PC-3 (cell line): ENCODE data around the gene NOSIP. TPM values are rescaled to one million over a fixed set of nuclear protein-coding genes. Genes with fewer than 3 reads are reported as not detected.

ENCODE experiments used
- ATAC-seq: fragments of 200-7000 bp; cut with Tn5 transposase; 2 replicates; pipeline ENCODE4 v1.9.1; 2020; ENCODE audit warnings: mild to moderate bottlenecking, moderate library complexity
- BruUV-seq: library from RNA; stranded (reverse); fragments of 400-500 nt; replicated peaks from 2 replicates; lab custom pipeline; 2021; lab: Mats Ljungman, UMichigan
- CTCF ChIA-PET: fragments of 300-600 bp; sonication (Branson Sonifier 250); formaldehyde crosslinking; loops from one replicate; lab custom pipeline; 2022; ENCODE audit warnings: antibody characterized with exemption; lab: Charles Lee
- POLR2A ChIA-PET: fragments of 300-600 bp; sonication (Branson Sonifier 250); formaldehyde crosslinking; loops from one replicate; lab custom pipeline; 2022; ENCODE audit warnings: antibody characterized with exemption; ENCODE audit not compliant: unreplicated experiment; lab: Charles Lee
- DNase-seq: peaks from one replicate; pipeline ENCODE4 v3.0.0-alpha.2; 2015
- H2AFZ ChIP-seq: fragments of 300-600 bp; sonication (generic); 2 replicates; pipeline ENCODE4 v1.6.0; 2016; ENCODE audit warnings: antibody characterized with exemption, low read length
- H3F3A ChIP-seq: fragments of 300-600 bp; sonication (generic); one replicate; pipeline ENCODE4 v1.6.0; 2017; ENCODE audit warnings: antibody characterized with exemption, low read length, control low read depth, mild to moderate bottlenecking; ENCODE audit not compliant: unreplicated experiment
- H3K27ac ChIP-seq: fragments of 300-600 bp; sonication (generic); 2 replicates; pipeline ENCODE4 v1.5.1; 2016; ENCODE audit warnings: mild to moderate bottlenecking, low read length
- H3K27me3 ChIP-seq: fragments of 300-600 bp; sonication (generic); 2 replicates; pipeline ENCODE4 v1.6.1; 2016; ENCODE audit warnings: low read length, mixed read lengths
- H3K36me3 ChIP-seq: fragments of 300-600 bp; sonication (generic); 2 replicates; pipeline ENCODE4 v1.6.1; 2016; ENCODE audit warnings: low read depth, mixed run types, low read length, mixed read lengths
- H3K4me1 ChIP-seq: fragments of 300-600 bp; sonication (generic); 2 replicates; pipeline ENCODE4 v1.5.1; 2016; ENCODE audit warnings: low read length; ENCODE audit not compliant: insufficient read depth
- H3K4me2 ChIP-seq: fragments of 300-600 bp; sonication (generic); 2 replicates; pipeline ENCODE4 v1.6.0; 2016; ENCODE audit warnings: low read length
- H3K4me3 ChIP-seq: fragments of 300-600 bp; sonication (generic); 2 replicates; pipeline ENCODE4 v1.5.1; 2016; ENCODE audit warnings: mild to moderate bottlenecking, low read length, mixed read lengths
- H3K79me2 ChIP-seq: fragments of 300-600 bp; sonication (generic); 2 replicates; pipeline ENCODE4 v1.6.1; 2017; ENCODE audit warnings: low read length, mixed read lengths
- H3K9ac ChIP-seq: fragments of 300-600 bp; sonication (generic); 2 replicates; pipeline ENCODE4 v1.6.0; 2016; ENCODE audit warnings: mild to moderate bottlenecking, low read length
- H3K9me2 ChIP-seq: fragments of 300-600 bp; sonication (generic); replicated peaks from 2 replicates; pipeline ENCODE4 v1.6.1; 2016; ENCODE audit warnings: mixed run types, low read length, mixed read lengths
- H3K9me3 ChIP-seq: fragments of 300-600 bp; sonication (generic); 2 replicates; pipeline ENCODE4 v1.6.1; 2016; ENCODE audit warnings: low read length, mixed read lengths
- H4K20me1 ChIP-seq: fragments of 300-600 bp; sonication (generic); 2 replicates; pipeline ENCODE4 v1.6.1; 2016; ENCODE audit warnings: low read length, mixed read lengths
- CTCF ChIP-seq: fragments of 300-600 bp; sonication (generic); conservative IDR thresholded peaks from 2 replicates; pipeline ENCODE4 v1.5.1; 2017; ENCODE audit warnings: antibody characterized with exemption, low read depth, mild to moderate bottlenecking, low read length
- EZH2 ChIP-seq: fragments of 300-600 bp; sonication (generic); IDR thresholded peaks from one replicate; pipeline ENCODE4 v1.6.1; 2017; ENCODE audit warnings: antibody characterized with exemption, mild to moderate bottlenecking, low read length; ENCODE audit not compliant: unreplicated experiment
- EZH2phosphoT487 ChIP-seq: fragments of 300-600 bp; sonication (generic); IDR thresholded peaks from 2 replicates; pipeline ENCODE4 v1.6.1; 2018; ENCODE audit warnings: mild to moderate bottlenecking, antibody characterized with exemption, low read length, borderline replicate concordance
- intact Hi-C: fragments of 100-400 bp; cut with micrococcal nuclease; formaldehyde crosslinking; loops from 2 replicates; pipeline ENCODE4 v1.9.0; 2023
- total RNA-seq: library from RNA; depleted of rRNA; stranded (reverse); fragments of >200 nt; gene quantifications from 2 replicates; pipeline ENCODE4 v1.2.3, GENCODE V29; 2014

The NOSIP gene
- total RNA-seq, 1 experiment from 2014 or later = 195 TPM

- intact Hi-C loops = no loop called here
- Histone ChIP-seq H3F3A (no peaks in the 10 kb centered on the region), H3K9me2 (no peaks in the 10 kb centered on the region), H2AFZ (no peak overlapping the region), H3K9ac (no peak overlapping the region), H3K27me3 (no peaks in the 10 kb centered on the region), H3K79me2 (peaks cover 10% of the 10 kb centered on the region), H3K36me3 (peaks cover 39% of the 10 kb centered on the region), H3K9me3 (no peaks in the 10 kb centered on the region), H3K4me2 (no peak overlapping the region), H4K20me1 (no peaks in the 10 kb centered on the region), H3K4me3 (no peak overlapping the region), H3K4me1 (0 out of 2 replicates have a peak, but pooled peaks cover 5% of the 10 kb centered on the region), H3K27ac (no peak overlapping the region)
- DNase-seq (no peak), ATAC-seq (no peak)
- ChIA-PET POLR2A (interaction anchor here (0.6 kb wide), 1 partner anchor 48 kb away, joined by 6 read pairs; no protein-coding TSS in a partner anchor), CTCF (interaction anchor here (1.1 kb wide), 1 partner anchor 13 kb away, joined by 3 read pairs; no protein-coding TSS in a partner anchor)
- TF ChIP-seq EZH2phosphoT487 (no peak), EZH2 (no peak), CTCF (no peak)
- TSS peak; percentile 17 for BruUV-seq
Observed at GRCh38 chr19:49559443-49559842, 20.9 kb downstream of the NOSIP start.

GRCh38 chr19:49558591-49558990, 21.8 kb downstream of the NOSIP start:
- Histone ChIP-seq H3K27me3 (no peaks in the 10 kb centered on the region), H3K27ac (no peak overlapping the region), H3K4me2 (no peak overlapping the region), H3F3A (no peaks in the 10 kb centered on the region), H3K9ac (no peak overlapping the region), H3K9me3 (no peaks in the 10 kb centered on the region), H3K9me2 (no peaks in the 10 kb centered on the region), H2AFZ (no peak overlapping the region), H3K36me3 (peaks cover 39% of the 10 kb centered on the region), H3K79me2 (peaks cover 5% of the 10 kb centered on the region; the same call in 1 of the 2 replicates), H3K4me1 (peaks cover 13% of the 10 kb centered on the region), H4K20me1 (no peaks in the 10 kb centered on the region), H3K4me3 (no peak overlapping the region)
- no TSS peak for BruUV-seq
- DNase-seq = no peak
- ChIA-PET CTCF (interaction anchor here (0.6 to 2.2 kb wide), 3 partner anchors 11 to 31 kb away, joined by 3 to 9 read pairs (median 4); partner anchors contain the start of gene RCN3), POLR2A (no interaction called here)
- no peak for ATAC-seq
- TF ChIP-seq EZH2phosphoT487 (no peak), CTCF (no peak)
- intact Hi-C loops = no loop called here

- no peak overlapping the region for H2AFZ ChIP-seq
Observed at GRCh38 chr19:49557641-49558325, 22.6 kb downstream of the NOSIP start.

More at GRCh38 chr19:49557641-49558325, 22.6 kb downstream of the NOSIP start:
- no peaks in the 10 kb centered on the region for H4K20me1 ChIP-seq
- H3K9me3 ChIP-seq = no peaks in the 10 kb centered on the region
- H3K9me2 ChIP-seq = no peaks in the 10 kb centered on the region
- no peaks in the 10 kb centered on the region for H3K27me3 ChIP-seq
- TF ChIP-seq EZH2phosphoT487 (no peak), EZH2 (no peak), CTCF (no peak)
- no peak overlapping the region for H3K27ac ChIP-seq
- 0 out of 2 replicates have a peak, but pooled peaks cover 5% of the 10 kb centered on the region for H3K79me2 ChIP-seq
- ChIA-PET POLR2A (no interaction called here), CTCF (interaction anchor here (2.2 kb wide), 1 partner anchor 12 kb away, joined by 9 read pairs; no protein-coding TSS in a partner anchor)
- no peak for DNase-seq
- H3K4me2 ChIP-seq = no peak overlapping the region
- no peak for ATAC-seq
- H3K9ac ChIP-seq = no peak overlapping the region
- peaks cover 15% of the 10 kb centered on the region for H3K4me1 ChIP-seq
- H3K36me3 ChIP-seq = peaks cover 39% of the 10 kb centered on the region
- no peaks in the 10 kb centered on the region for H3F3A ChIP-seq
- no TSS peak for BruUV-seq
- intact Hi-C loops = no loop called here
- H3K4me3 ChIP-seq = no peak overlapping the region
